GM10248 (cell line): ENCODE results near the gene PBRM1.

Source experiments
- CTCF ChIA-PET: fragments of 300-600 bp; sonication (Branson Sonifier 250); formaldehyde crosslinking; extraction: SDS; loops from one replicate; lab custom pipeline; 2021; ENCODE audit warnings: antibody characterized with exemption; lab: Yijun Ruan, JAX
- POLR2A ChIA-PET: fragments of 350-650 bp; sonication (Branson Sonifier 250); formaldehyde crosslinking; extraction: SDS; loops from one replicate; lab custom pipeline; 2020; ENCODE audit warnings: antibody characterized with exemption; lab: Yijun Ruan, JAX
- DNase-seq: peaks from one replicate; pipeline ENCODE4 v3.0.0; 2012; ENCODE audit errors: extremely low spot score
- CTCF ChIP-seq: IDR thresholded peaks from 2 replicates; pipeline ENCODE4 v1.5.1; 2012; ENCODE audit warnings: mild to moderate bottlenecking, low read depth; ENCODE audit errors: extremely low read depth, missing control alignments, control extremely low read depth

PBRM1 gene

GRCh38 chr3:52655895-52656294 is 29.8 kb downstream of the PBRM1 start:
- ChIA-PET POLR2A (no interaction called here), CTCF (interaction anchor here (0.7 to 1.6 kb wide), 2 partner anchors 10 to 29 kb away, joined by 3 to 4 read pairs; no protein-coding TSS in a partner anchor)
- DNase-seq: no peak
- no peak for TF ChIP-seq CTCF

- ChIA-PET POLR2A (interaction anchor here (0.6 kb wide), 1 partner anchor 11 kb away, joined by 6 read pairs; no protein-coding TSS in a partner anchor), CTCF (interaction anchor here (0.9 to 1.6 kb wide), 9 partner anchors 9 to 180 kb away, joined by 3 to 5 read pairs (median 3); no protein-coding TSS in a partner anchor)
- no peak for DNase-seq
- TF ChIP-seq CTCF: no peak
These were observed 34.1 kb downstream of the PBRM1 start for GRCh38 chr3:52651592-52651991.

GRCh38 chr3:52650439-52650838 is 35.3 kb downstream of the PBRM1 start:
- no peak for DNase-seq
- no peak for TF ChIP-seq CTCF
- POLR2A ChIA-PET: no interaction called here
- CTCF ChIA-PET: interaction anchor here (0.6 to 1.6 kb wide), 8 partner anchors 8 to 31 kb away, joined by 3 to 5 read pairs (median 4); no protein-coding TSS in a partner anchor

- DNase-seq: no peak
- POLR2A ChIA-PET: no interaction called here
- CTCF ChIA-PET: interaction anchor here (1.7 kb wide), 1 partner anchor 10 kb away, joined by 5 read pairs; no protein-coding TSS in a partner anchor
- TF ChIP-seq CTCF: no peak
These were observed 36.1 kb downstream of the PBRM1 start for GRCh38 chr3:52649461-52650210.

- ChIA-PET CTCF (interaction anchor here (1.1 kb wide), 1 partner anchor 14 kb away, joined by 3 read pairs; no protein-coding TSS in a partner anchor), POLR2A (no interaction called here)
- DNase-seq: no peak
- no peak for TF ChIP-seq CTCF
These were observed 40.2 kb downstream of the PBRM1 start for GRCh38 chr3:52645549-52645948.

- CTCF ChIA-PET: no interaction called here
- TF ChIP-seq CTCF: no peak
- DNase-seq: no peak
- POLR2A ChIA-PET: no interaction called here
These were observed 49.0 kb downstream of the PBRM1 start for GRCh38 chr3:52636673-52637072.
